ENCODE results near the gene FAN1. TPM values are rescaled to one million over a fixed set of nuclear protein-coding genes. Genes with fewer than 3 reads are reported as not detected.

The FAN1 gene
- total RNA-seq, 1 donor from 2014 or later: 22.7 TPM

- no peak for DNase-seq (ENCODE audit: low read depth)
These were observed 51.0 kb downstream of the FAN1 start for GRCh38 chr15:30954674-30955073.

GRCh38 chr15:30956216-30957124 lies 52.8 kb downstream of the FAN1 start:
- peak; percentile 26 for DNase-seq (ENCODE audit: low read depth)

DNA sequence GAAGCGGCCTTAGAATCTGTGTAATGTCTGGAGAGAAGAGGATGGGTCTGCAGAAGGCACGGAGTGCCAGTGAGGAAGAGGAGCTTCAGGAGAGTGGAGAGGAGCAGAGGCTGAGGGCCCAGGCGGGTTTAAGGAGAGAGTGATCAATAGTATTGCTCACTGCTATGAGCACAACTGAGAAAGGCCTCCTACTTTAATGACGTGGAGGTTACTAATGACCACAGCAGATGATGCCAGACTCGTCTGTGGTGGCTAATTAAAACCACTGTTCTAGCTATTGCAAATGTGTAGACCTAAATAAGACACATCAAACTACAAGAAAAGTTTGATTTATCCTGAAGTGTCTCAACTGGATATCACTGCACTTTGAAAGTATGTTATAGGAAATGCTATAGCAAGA lies 54.5 kb downstream of the FAN1 start:
- DNase-seq (ENCODE audit: low read depth): no peak

DNA sequence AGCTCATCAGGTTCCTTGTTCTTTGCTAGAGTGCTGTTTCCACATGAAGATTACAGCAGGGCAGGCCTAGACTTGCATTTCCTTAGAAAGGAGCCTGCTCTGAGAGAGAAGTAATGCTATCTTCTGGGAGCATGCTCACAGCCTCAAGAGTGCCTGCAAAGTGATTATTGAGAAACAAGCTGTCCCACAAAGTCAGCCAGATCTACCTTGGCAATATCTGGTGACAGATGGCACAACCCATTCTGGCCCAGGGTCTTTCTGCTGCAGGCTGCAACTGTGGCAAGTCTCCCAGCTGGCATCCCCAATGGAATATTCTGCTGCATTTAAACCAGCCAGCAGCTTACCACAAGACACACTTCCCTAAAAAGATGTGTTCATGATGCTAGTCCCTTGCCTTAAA lies 58.4 kb downstream of the FAN1 start:
- peak; percentile 65 for DNase-seq (ENCODE audit: low read depth)

GRCh38 chr15:30962659-30963058 lies 58.9 kb downstream of the FAN1 start:
- no peak for DNase-seq (ENCODE audit: low read depth)

DNA sequence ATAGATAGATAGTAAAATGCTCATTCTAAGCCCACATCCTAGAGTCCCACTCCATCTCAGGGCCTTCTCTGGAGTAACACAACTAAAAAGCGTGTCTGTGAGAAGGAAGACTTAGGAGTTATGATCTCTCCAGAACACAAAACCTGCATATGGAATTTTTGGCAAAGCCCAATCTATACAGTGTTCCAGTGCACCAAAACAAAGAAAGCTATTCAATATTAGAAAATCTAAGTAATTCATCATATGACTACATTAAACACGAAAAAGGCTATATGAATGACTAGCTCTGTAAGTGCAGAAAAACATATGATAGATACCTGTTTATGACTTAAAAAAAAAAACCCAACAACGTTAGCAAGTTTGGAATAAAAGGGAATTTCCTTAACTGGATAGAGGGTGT lies 60.0 kb downstream of the FAN1 start:
- DNase-seq (ENCODE audit: low read depth): no peak

DNA sequence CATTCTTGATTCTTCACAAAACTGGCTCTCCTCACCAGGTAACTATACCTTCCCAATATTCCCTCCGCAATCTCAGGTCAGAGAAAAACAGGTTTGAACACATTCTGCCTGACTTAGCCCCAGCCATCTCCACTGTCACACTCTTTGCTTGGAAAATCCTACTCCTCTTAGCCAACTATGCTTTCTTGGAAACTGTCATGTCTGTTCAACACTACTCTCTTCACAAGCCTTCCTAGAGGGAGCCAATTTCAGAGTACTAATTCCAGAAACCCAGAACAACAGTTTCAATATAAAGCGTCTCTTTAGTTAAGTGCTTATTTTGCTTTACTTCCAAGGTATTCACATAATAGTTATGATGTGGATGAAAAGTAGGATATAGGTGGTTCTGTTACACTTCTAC lies 66.0 kb downstream of the FAN1 start:
- no peak for DNase-seq (ENCODE audit: low read depth)

DNA sequence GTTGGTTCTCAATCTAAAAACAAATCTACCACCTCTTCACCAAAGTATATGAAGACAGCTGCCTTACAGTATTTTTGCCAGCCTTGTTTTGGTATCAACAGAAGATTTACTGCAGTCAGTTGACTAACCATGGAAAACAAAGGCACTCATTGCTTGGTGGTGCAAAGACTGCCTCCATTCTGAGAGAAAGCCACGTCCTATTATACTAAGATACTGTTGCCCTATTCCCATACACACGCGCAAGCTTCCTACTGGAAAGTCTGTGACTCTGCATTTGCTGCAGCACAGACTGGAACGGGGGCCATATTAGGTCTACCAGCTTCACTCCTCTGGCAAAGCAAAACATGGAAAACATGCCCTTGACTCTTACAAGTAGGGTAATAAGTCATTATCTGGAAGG lies 69.7 kb downstream of the FAN1 start:
- DNase-seq (ENCODE audit: low read depth): no peak

- no peak for DNase-seq (ENCODE audit: low read depth)
These were observed 70.4 kb downstream of the FAN1 start for GRCh38 chr15:30974112-30974511.

GRCh38 chr15:30978328-30978727 lies 74.6 kb downstream of the FAN1 start:
- no peak for DNase-seq (ENCODE audit: low read depth)

DNA sequence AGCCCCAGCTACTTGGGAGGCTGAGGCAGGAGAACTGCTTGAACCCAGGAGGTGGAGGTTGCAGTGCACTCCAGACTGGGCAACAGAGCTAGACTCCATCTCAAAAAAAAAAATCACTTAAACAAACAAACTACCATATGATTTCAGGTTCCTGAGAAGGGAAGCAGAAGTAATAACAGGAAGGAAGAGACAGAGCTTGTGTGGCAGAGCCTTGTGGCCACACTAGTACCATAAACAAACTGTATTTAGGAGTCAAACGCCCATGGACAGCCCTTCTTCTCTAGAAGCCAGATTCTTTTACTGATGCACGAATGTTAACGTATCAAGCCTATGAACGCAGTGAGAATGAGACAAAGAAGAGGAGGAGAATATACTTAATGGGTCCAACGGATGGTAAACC lies 75.7 kb downstream of the FAN1 start:
- DNase-seq (ENCODE audit: low read depth): no peak

DNA sequence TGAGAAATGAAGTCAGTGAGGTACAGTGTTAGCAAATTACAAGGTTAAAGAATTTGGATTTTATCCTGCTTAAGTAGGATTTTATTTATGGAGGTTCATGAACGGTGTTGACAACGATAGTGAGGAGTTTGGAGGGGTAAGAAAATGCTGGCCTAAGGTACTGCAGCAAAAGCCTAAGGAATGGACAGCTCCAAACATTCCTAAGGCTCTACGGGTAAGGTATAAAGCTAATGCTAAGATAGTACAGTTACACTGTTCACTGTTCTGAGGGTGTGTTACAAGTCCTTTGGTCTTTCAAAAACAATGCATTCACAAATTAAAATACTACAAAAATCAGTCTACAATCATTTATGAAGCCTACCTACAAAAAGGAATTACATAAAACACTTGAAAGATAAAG lies 80.4 kb downstream of the FAN1 start:
- DNase-seq (ENCODE audit: low read depth): no peak

DNA sequence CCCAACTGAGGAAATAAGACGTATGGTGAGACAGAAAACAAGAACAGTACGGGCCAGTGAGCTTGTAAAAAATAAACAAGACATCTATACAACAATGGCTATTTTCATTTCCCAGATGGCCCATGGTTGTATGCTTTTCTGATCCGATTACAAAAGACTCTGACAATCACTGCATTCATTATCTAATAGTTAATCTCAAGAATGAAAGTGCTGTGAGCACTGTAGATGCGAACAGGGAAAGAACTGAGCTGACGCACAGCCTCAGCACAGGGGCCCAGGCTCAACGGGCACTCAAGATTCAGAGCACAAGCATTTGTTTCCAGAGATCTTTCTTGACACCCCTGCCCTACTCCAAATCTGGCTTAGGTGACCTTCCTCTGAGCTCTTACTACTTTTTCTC lies 80.8 kb downstream of the FAN1 start:
- DNase-seq (ENCODE audit: low read depth): no peak

DNA sequence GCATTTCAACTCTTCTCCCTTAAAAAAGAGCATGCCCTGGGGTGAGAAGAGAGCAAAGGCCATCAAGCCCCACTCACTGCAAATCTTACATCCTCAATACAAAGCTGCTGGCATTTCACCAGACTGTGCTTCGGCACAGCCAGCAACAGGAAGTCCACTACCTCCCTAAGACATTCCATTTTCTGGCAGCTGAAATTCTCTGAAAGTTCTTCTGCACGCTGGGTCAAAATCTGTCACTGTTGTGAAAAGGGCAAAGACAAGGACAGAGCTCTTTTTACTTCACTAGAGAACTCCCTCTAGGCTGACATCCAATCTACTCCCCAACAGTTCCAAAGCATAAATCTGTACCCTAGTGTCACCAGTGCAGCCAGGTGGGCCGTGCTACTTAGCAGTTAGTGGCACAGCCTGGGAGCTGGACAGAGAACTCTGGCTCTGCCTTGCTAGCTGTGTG lies 81.4 kb downstream of the FAN1 start:
- DNase-seq (ENCODE audit: low read depth): peak; percentile 7

DNA sequence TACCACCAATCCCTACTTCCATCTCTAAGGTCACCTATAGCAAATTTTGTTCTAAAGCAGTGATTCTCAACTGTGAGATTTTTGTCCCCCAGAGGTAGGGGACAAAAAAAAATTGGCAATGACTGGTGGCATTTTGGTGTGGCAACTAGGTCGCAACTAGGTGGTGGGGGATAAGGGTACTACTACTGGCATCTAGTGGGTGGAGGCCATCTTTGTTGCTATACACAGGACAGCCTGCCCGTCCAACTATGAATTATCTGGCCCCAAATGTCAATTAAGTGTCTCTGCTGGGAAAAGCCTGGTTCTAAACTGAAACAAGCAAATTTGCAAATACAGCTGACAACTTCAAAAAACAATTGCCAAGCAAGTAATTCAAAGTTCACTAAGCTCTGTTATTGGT lies 86.3 kb downstream of the FAN1 start:
- peak; percentile 20 for DNase-seq (ENCODE audit: low read depth)

GRCh38 chr15:30990446-30991254 lies 86.9 kb downstream of the FAN1 start:
- DNase-seq (ENCODE audit: low read depth): peak; percentile 49

GRCh38 chr15:30991255-30992235 lies 87.8 kb downstream of the FAN1 start, which contains the start of gene MTMR10:
Gene MTMR10, minus strand, starts transcription at chr15:30991628. Its CDS starts 122 bp downstream, at chr15:30991506.
- peak; percentile 76 for DNase-seq (ENCODE audit: low read depth)

- DNase-seq (ENCODE audit: low read depth): peak; percentile 2
These were observed 88.6 kb downstream of the FAN1 start for GRCh38 chr15:30992249-30992864.

Data from myocyte (in vitro differentiated cells).